Heart left ventricle (tissue), 16 donors: ENCODE results near the gene KIDINS220. TPM values are rescaled to one million over a fixed set of nuclear protein-coding genes. Genes with fewer than 3 reads are reported as not detected.

Source experiments
- ATAC-seq, 4 donors: fragments of 200-7000 bp; cut with Tn5 transposase; one replicate each; pipeline ENCODE4 v1.9.1; 2020 to 2022; ENCODE audit warnings: moderate library complexity in 4 of 4, mild to moderate bottlenecking in 3 of 4, moderate number of reproducible peaks in 1 of 4
- DNase-seq, 5 donors: peaks; one replicate each; pipeline ENCODE4 v3.0.0-alpha.2; 2020
- H3K27ac ChIP-seq, 12 donors: fragments of 200-600 bp; sonication (generic) in 4 of 12; one replicate each; pipeline versions ENCODE4 v1.5.0 to v1.8.0; 2016 to 2022; ENCODE audit warnings: mild to moderate bottlenecking in 2 of 12
- H3K27me3 ChIP-seq, 9 donors: fragments of 200-600 bp; sonication (generic) in 2 of 9; one replicate each; pipeline versions ENCODE4 v1.5.1 to v1.8.0; 2016 to 2022; ENCODE audit warnings: mild to moderate bottlenecking in 3 of 9
- H3K36me3 ChIP-seq, 9 donors: fragments of 200-600 bp; sonication (generic) in 2 of 9; one replicate each; pipeline versions ENCODE4 v1.5.0 to v1.8.0; 2018 to 2022; ENCODE audit warnings: mild to moderate bottlenecking in 2 of 9
- H3K4me1 ChIP-seq, 12 donors: fragments of 200-600 bp; sonication (generic) in 4 of 12; one replicate each; pipeline versions ENCODE4 v1.5.0 to v1.8.0; 2016 to 2022; ENCODE audit warnings: mild to moderate bottlenecking in 3 of 12
- H3K4me3 ChIP-seq, 12 donors: fragments of 200-600 bp; sonication (generic) in 4 of 12; one replicate each; pipeline versions ENCODE4 v1.5.0 to v1.8.0; 2017 to 2022; ENCODE audit warnings: mild to moderate bottlenecking in 9 of 12, moderate library complexity in 4 of 12
- H3K9me3 ChIP-seq, 12 donors: fragments of 200-600 bp; sonication (generic) in 4 of 12; one replicate each; pipeline versions ENCODE4 v1.5.0 to v1.8.0; 2016 to 2022; ENCODE audit warnings: mild to moderate bottlenecking in 1 of 12
- POLR2A ChIP-seq, 2 donors: fragments of 450-650 bp; IDR thresholded peaks; one replicate each; pipeline ENCODE4 v1.6.1; 2017; ENCODE audit warnings: antibody characterized with exemption in 2 of 2, mild to moderate bottlenecking in 2 of 2, moderate library complexity in 2 of 2
- WGBS, 4 donors: extraction: QIAGEN DNeasy Blood & Tissue Kit in 2 of 4; methylation state at CpG; one replicate each; pipeline versions ENCODE4 v1.1.5 to v1.1.7; 2013 to 2018; 5-methylcytosine and 5-hydroxymethylcytosine counted together
- intact Hi-C, 10 donors: fragments of 100-400 bp; cut with DNase I; formaldehyde crosslinking; loops; one replicate each; pipeline versions ENCODE4 v1.11.1 to v1.14.2; 2022
- polyA plus RNA-seq, 2 donors: library from polyadenylated mRNA; stranded (reverse); fragments of 200-250 nt; gene quantifications; one replicate each; pipeline ENCODE4 v1.2.3, GENCODE V29; 2013
- total RNA-seq, 9 donors: library from RNA; depleted of rRNA in 2 of 9; stranded (reverse); fragments of >200 nt in 2 of 9; fragmentation: NEBNext Ultra II Directional in 3 of 9; extraction: Animal tissue kit (Norgen Biotek cat#: 25700) in 3 of 9; gene quantifications; one replicate each; pipeline versions ENCODE4 v1.1.0 to v1.2.4, GENCODE V29; 2016 to 2023
- TF ChIP-seq, protein P1 (sequence below), 12 donors: fragments of 200-600 bp; sonication (generic) in 4 of 12; IDR thresholded peaks; one replicate each; pipeline versions ENCODE4 v1.5.0 to v1.8.0; 2018 to 2022; ENCODE audit warnings: antibody characterized with exemption in 12 of 12, mild to moderate bottlenecking in 5 of 12
- donor health status: ischemic (EF 13 %, LVEDD 7.1; RV severe dilation, severe dysfunction).
- donor health status: healthy with polysubstance abuse.
- donor health status: DM: no; HTN: yes; CAD: no.
- donor health status: DM: no; HTN: no; CAD: no.
- donor health status: ischemic (EF 25% LVEDD 6.9; RV normal size, moderate dysfunction).
- donor health status: ischemic (EF 25% LVEDD 5.7; RV mildly dilated, moderate dysfunction).
- donor health status: healthy.
- donor health status: DM: yes; HTN: yes; CAD: no.
- donor health status: ischemic (EF 35%, LVEDD 5.7; RV mildly dilated, moderate dysfunction).
- donor health status: nonischemic (EF 11% LVEDD 7.7; RV severe dilation, severe dysfunction).
- donor health status: DM: yes; HTN: yes; CAD: no.
- donor health status: PGD.
- donor health status: ischemic (EF 29% LVEDD 5.4; RV normal size, mild dysfunction).
- donor health status: nonischemic (EF 23%, LVEDD 6.1; RV moderate dilation, normal function).

KIDINS220 gene
- total and polyA plus RNA-seq, 11 donors: 22.7 to 108 (median 74.5) TPM

DNA sequence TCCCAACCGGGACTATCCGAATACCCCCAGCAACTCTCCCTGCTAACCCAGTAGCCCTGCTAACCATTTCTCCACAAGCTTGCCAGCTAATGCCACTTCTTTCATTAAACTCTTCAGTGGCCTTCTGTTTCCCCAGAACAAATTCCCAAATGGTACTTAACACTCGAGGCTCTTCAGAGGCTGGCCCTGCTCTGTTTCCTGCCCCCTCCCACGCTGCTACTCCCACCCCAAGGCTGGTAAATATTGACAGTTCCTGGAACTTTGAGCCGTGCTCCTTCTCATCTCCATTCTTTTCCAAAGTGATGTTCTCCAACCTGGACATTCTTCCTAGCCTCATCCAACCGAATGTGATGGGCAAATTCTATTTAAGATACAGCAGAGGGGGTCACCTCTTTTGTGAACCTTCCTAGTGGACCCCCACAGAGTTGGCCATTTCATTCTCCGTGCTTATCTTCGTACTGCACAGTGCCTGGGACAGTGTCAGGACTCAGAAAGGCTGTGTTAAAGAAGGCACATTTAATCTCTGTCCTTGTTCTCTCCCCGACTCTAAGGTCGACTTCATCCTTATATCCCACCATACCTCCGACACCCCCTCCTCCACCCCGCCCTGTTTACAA, 3.2 kb upstream of the KIDINS220 start:
- DNase-seq (no peak), ATAC-seq (no peak)
- TF ChIP-seq, protein P1, sequence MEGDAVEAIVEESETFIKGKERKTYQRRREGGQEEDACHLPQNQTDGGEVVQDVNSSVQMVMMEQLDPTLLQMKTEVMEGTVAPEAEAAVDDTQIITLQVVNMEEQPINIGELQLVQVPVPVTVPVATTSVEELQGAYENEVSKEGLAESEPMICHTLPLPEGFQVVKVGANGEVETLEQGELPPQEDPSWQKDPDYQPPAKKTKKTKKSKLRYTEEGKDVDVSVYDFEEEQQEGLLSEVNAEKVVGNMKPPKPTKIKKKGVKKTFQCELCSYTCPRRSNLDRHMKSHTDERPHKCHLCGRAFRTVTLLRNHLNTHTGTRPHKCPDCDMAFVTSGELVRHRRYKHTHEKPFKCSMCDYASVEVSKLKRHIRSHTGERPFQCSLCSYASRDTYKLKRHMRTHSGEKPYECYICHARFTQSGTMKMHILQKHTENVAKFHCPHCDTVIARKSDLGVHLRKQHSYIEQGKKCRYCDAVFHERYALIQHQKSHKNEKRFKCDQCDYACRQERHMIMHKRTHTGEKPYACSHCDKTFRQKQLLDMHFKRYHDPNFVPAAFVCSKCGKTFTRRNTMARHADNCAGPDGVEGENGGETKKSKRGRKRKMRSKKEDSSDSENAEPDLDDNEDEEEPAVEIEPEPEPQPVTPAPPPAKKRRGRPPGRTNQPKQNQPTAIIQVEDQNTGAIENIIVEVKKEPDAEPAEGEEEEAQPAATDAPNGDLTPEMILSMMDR (IDR thresholded peaks at IDR 0.05): no peak
- no peak for TF ChIP-seq POLR2A (IDR thresholded peaks at IDR 0.05)
- Histone ChIP-seq H3K4me1 (peaks cover 0 to 17% (median 10%) of the 10 kb centered on the region in 12 donors), H3K4me3 (no peak overlapping the region), H3K36me3 (no peaks in the 10 kb centered on the region), H3K9me3 (no peaks in the 10 kb centered on the region), H3K27me3 (peaks cover 0 to 4% (median 0%) of the 10 kb centered on the region in 9 donors), H3K27ac (no peak overlapping the region)
- 70 to 82% (median 78%) methylated on average over 11 to 12 of the region's 12 CpGs for WGBS, 4 donors
- intact Hi-C loops: no loop called here

DNA sequence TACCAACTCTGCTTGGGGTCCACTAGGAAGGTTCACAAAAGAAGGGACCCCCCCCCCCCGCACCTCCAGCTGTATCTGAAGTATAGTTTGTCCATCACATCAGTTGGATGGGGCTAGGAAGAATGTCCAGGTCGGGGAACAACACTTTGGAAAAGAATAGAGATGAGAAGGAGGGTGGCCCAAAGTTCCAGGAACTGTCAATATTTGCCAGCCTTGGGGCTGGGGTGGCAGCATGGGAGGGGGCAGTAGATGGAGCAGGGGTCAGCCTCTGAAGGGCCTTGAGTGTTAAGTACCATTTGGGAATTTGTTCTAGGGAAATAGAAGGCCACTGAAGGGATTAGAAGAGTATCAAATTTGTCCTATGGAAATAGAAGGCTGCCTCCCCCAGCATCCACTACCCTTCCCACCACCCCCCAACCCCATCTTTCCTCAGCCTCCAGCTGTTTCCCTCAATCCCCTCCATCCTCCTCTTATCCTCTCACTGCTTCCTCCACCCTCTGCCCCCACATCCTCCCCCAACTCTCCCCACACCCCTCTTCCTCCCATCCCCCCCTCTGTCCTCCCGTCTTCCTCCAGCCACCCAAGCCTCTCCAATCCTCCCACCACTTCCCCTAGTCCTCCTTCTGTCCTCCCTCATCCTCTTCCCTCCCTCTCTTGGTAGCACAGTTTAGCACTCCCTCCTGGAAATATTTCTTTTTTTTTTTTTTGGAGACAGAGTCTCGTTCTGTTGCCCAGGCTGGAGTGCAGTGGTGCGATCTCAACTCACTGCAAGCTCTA, 2.0 kb upstream of the KIDINS220 start:
- no peak for ATAC-seq
- H3K4me1 ChIP-seq: peaks cover 0 to 29% (median 22%) of the 10 kb centered on the region in 12 donors
- TF ChIP-seq POLR2A (IDR thresholded peaks at IDR 0.05): no peak
- TF ChIP-seq, protein P1 (IDR thresholded peaks at IDR 0.05): no peak
- no peak overlapping the region for H3K4me3 ChIP-seq
- WGBS, 4 donors: 64 to 76% (median 75%) methylated on average over 5 of the region's 5 CpGs
- no peaks in the 10 kb centered on the region for H3K27me3 ChIP-seq
- no peak overlapping the region for H3K27ac ChIP-seq
- DNase-seq: no peak
- H3K36me3 ChIP-seq: no peaks in the 10 kb centered on the region
- intact Hi-C loops: loop anchor here in 1 of 10 donors (10.0 kb wide), 1 partner anchor 165 kb away; the partner anchor contains the start of gene MBOAT2
- H3K9me3 ChIP-seq: no peaks in the 10 kb centered on the region

DNA sequence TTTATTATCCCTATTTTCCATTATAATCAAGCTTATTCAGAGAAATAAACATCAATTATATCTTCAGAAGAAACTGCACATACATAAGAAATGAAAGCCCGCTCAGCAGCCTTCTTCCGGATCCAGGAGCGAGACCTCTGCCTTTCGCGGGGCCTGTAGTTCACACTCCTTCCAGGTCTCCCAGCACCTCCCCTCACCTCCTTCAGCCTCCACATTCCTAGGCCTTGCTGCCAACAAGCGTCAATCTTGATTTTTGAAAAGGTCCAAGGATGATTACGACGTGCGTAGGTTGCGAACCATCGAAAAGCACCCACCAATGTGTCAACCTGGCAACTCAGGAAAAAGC, 355 bp upstream of the KIDINS220 start:
- no peaks in the 10 kb centered on the region for H3K9me3 ChIP-seq
- TF ChIP-seq, protein P1 (IDR thresholded peaks at IDR 0.05): no peak
- no peaks in the 10 kb centered on the region for H3K36me3 ChIP-seq
- H3K27ac ChIP-seq: peak overlapping the region in 10 of 12 donors; percentile 48 to 94 (median 84)
- 73 to 80% (median 74%) methylated on average over 11 of the region's 11 CpGs for WGBS, 4 donors
- DNase-seq: peak in 1 of 5 donors; percentile 28
- H3K4me1 ChIP-seq: peaks cover 0 to 44% (median 34%) of the 10 kb centered on the region in 12 donors
- intact Hi-C loops: loop anchor here in 1 of 10 donors (10.0 kb wide), 1 partner anchor 167 kb away; the partner anchor contains the start of gene MBOAT2
- peak overlapping the region in 11 of 12 donors; percentile 71 to 99 (median 96) for H3K4me3 ChIP-seq
- no peaks in the 10 kb centered on the region for H3K27me3 ChIP-seq
- peak in 2 of 4 donors; percentile 6 to 10 for ATAC-seq

DNA sequence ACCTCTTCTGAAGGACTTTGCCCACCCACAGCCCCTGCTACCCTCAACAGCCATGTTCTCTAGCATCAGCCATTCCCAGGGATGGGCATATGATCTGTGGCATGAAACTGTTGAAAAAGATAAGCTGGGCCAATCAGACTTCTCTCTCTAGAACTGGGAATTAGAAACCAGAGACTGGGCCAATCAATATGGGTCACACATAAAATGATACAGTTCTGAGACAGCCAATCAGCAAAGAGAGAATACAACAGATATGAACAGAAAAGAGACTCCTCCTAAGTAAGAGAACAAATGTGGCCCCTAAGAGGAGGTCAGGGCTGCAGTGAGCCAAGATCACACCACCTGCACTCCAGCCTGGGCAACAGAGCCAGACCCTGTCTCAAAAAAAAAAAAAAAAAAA, 2.1 kb downstream of the KIDINS220 start:
- Histone ChIP-seq H3K27ac (no peak overlapping the region), H3K4me3 (peak overlapping the region in 5 of 12 donors; percentile 79 to 99 (median 97)), H3K4me1 (peaks cover 0 to 69% (median 51%) of the 10 kb centered on the region in 12 donors), H3K9me3 (no peaks in the 10 kb centered on the region), H3K36me3 (no peaks in the 10 kb centered on the region), H3K27me3 (no peaks in the 10 kb centered on the region)
- TF ChIP-seq, protein P1 (IDR thresholded peaks at IDR 0.05): no peak
- TF ChIP-seq POLR2A (IDR thresholded peaks at IDR 0.05): no peak
- intact Hi-C loops: loop anchor here in 1 of 10 donors (10.0 kb wide), 1 partner anchor 170 kb away; the partner anchor contains the start of gene MBOAT2
- DNase-seq (no peak), ATAC-seq (no peak)
